GM19099 (cell line): ENCODE results near the gene LRRC36.

ENCODE experiments used
- POLR2A ChIP-seq: IDR thresholded peaks from 3 replicates; pipeline ENCODE4 v1.6.1; 2011; ENCODE audit warnings: low read depth; ENCODE audit not compliant: insufficient read length; ENCODE audit errors: extremely low read depth

LRRC36 gene

GRCh38 chr16:67399749-67400704 is 73.4 kb downstream of the LRRC36 start:
- no peak for TF ChIP-seq POLR2A

GRCh38 chr16:67400901-67401300 is 74.3 kb downstream of the LRRC36 start:
- TF ChIP-seq POLR2A = no peak

- no peak for TF ChIP-seq POLR2A
Observed at GRCh38 chr16:67403976-67404555, 77.5 kb downstream of the LRRC36 start.

DNA sequence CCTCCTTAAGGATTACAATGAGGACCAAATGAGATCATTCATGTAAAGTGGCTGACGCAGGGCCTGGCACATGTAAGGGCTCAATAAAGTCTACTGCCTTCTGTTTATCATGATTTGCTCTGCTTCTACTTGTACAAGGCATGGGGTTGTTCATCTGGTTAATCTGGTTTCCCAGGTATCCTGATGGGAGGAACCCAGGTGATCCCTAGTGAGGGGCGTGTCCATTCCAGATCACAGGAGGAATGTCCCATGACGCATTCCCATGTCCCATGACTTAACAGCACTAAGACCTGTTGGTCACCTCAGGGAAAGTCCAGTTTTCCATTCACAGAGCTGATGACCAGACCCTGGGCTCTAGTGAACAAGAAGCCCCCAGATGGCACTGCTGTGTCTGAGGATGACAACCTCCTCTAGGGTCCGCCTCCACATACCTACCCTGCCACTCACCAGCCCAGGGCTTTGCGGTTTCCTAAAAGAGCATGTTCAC is 78.2 kb downstream of the LRRC36 start:
- TF ChIP-seq POLR2A = no peak

DNA sequence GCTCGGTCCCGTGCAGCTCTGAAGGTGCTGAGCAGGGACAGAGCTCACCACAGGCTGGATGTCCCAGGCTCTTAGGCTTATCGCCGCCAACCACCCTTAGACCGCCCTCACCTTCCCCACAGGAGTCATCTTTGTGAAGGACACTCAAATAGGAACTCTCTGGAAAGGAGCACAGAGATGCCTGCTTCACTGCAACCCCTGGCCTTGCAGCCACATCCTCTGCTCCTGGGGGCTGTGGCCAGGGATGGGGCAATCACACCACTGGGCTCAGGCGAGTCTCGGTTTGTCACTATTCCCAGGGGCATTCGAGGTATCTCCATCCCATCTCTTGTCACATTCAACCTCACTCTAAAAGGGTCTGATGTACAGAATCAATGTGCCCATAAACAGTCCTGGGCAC is 78.7 kb downstream of the LRRC36 start:
- TF ChIP-seq POLR2A = no peak

- no peak for TF ChIP-seq POLR2A
Observed at GRCh38 chr16:67406111-67406971, 79.7 kb downstream of the LRRC36 start.

DNA sequence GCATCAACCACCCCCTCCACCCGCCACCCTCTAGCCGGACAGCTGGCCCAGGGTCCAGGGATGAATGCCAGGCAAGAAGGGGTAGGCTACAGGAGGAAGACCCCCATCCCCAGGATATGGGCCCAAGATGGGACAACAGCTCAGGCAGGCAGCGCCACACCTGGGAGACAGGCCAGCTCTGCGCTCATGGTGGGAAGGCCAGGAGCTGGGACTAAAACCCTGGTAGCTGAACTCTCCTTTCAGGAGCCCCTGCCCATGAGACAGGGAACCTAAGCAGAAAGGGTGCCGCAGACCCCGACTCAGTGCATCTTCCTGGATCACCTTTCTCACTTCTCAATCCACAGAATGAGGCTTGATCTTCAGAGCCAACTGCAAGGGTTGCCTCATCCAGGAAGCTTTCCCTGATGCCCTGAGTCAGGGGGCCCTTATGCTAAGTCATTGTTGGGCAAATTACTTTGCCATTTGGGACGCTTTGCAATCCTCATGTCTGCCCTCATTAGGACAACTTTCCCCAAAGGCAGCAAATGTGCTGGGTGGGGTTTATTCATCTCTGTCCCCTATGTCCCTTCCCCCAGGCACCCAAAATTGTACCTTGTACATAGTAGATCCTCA is 80.7 kb downstream of the LRRC36 start:
- TF ChIP-seq POLR2A = no peak

- no peak for TF ChIP-seq POLR2A
Observed at GRCh38 chr16:67407788-67408452, 81.3 kb downstream of the LRRC36 start.

- TF ChIP-seq POLR2A = no peak
Observed at GRCh38 chr16:67409631-67410030, 83.0 kb downstream of the LRRC36 start.

DNA sequence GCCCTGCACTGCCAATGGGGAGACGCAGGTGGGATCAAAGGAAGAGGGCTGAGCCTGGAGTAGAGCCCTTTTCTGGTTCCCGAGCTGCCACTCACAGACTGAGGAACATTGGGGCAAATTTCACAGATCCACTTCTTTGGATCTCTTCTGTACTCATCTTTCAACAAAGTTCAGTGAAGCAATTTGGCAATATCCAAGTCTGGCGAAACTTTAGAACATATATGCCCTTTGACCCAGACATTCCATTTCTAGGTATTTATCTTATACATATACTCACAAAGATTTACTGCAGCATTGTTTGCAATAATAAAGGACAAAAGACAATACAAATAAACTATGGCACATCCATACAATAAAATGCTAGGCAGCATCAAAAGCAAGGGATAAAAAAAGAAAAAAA is 84.7 kb downstream of the LRRC36 start:
- TF ChIP-seq POLR2A = no peak

DNA sequence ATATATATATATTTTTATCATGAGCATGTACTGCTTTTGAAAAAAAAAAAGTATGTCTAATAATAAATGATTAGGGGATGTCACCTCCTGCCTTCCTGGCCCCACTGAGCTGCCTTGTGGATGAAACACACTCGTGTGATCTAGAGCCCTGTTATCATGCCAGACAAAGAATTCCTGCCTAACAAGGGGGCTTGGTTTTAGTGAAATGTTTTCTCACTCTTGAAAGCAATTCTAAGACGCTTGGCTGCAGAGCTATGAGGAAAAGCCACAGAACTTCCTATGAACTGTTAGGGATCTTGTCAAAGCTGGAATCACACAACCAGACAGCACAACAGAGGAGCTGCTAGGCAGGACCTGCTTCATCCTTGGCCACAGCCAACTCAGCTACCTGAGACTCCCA is 85.7 kb downstream of the LRRC36 start:
- TF ChIP-seq POLR2A = no peak

- TF ChIP-seq POLR2A = no peak
Observed at GRCh38 chr16:67413978-67414911, 87.6 kb downstream of the LRRC36 start.
